WTC11 (cell line): ENCODE measurements around the gene CASP6.

Source experiments
- ATF2 ChIP-seq: sonication (generic); formaldehyde crosslinking; IDR thresholded peaks from 2 replicates; pipeline ENCODE4 v1.8.1; 2022; ENCODE audit warnings: low read depth, missing genetic modification reagents, borderline replicate concordance
- CBFB ChIP-seq: sonication (generic); formaldehyde crosslinking; IDR thresholded peaks from 2 replicates; pipeline ENCODE4 v1.8.1; 2022; ENCODE audit warnings: mild to moderate bottlenecking, low read depth, missing genetic modification reagents
- CTCF ChIP-seq: fragments of 200-600 bp; IDR thresholded peaks from 2 replicates; pipeline ENCODE4 v1.8.0; 2022; ENCODE audit warnings: antibody characterized with exemption
- FOXJ3 ChIP-seq: sonication (generic); formaldehyde crosslinking; IDR thresholded peaks from 2 replicates; pipeline ENCODE4 v1.9.0; 2021; ENCODE audit warnings: missing genetic modification reagents, mild to moderate bottlenecking, borderline replicate concordance
- GRHL2 ChIP-seq: fragments of 250-450 bp; sonication (Bioruptor Pico); IDR thresholded peaks from 2 replicates; pipeline ENCODE4 v1.8.0; 2022; ENCODE audit warnings: mild to moderate bottlenecking, moderate library complexity; ENCODE audit not compliant: insufficient replicate concordance, severe bottlenecking
- JUN ChIP-seq: sonication (generic); formaldehyde crosslinking; IDR thresholded peaks from 2 replicates; pipeline ENCODE4 v1.8.0; 2023; ENCODE audit warnings: mild to moderate bottlenecking, missing genetic modification reagents
- KAT7 ChIP-seq: sonication (generic); formaldehyde crosslinking; IDR thresholded peaks from 2 replicates; pipeline ENCODE4 v1.8.1; 2023; ENCODE audit warnings: missing genetic modification reagents, mild to moderate bottlenecking, borderline replicate concordance
- MXD4 ChIP-seq: fragments of 250-450 bp; sonication (Bioruptor Pico); IDR thresholded peaks from 2 replicates; pipeline ENCODE4 v1.8.0; 2021; ENCODE audit warnings: mild to moderate bottlenecking, moderate library complexity, borderline replicate concordance
- NFYB ChIP-seq: sonication (generic); formaldehyde crosslinking; conservative IDR thresholded peaks from 2 replicates; pipeline ENCODE4 v1.8.0; 2022; ENCODE audit warnings: low read depth, missing genetic modification reagents
- RELA ChIP-seq: sonication (generic); formaldehyde crosslinking; IDR thresholded peaks from 2 replicates; pipeline ENCODE4 v1.8.1; 2022; ENCODE audit warnings: missing genetic modification reagents, mild to moderate bottlenecking, borderline replicate concordance
- SP1 ChIP-seq: sonication (generic); formaldehyde crosslinking; conservative IDR thresholded peaks from 2 replicates; pipeline ENCODE4 v1.8.1; 2022; ENCODE audit warnings: missing genetic modification reagents
- ZBTB21 ChIP-seq: sonication (generic); formaldehyde crosslinking; IDR thresholded peaks from 2 replicates; pipeline ENCODE4 v1.8.1; 2023; ENCODE audit warnings: mild to moderate bottlenecking, missing genetic modification reagents, borderline replicate concordance
- TF ChIP-seq, protein P1 (sequence below): sonication (generic); formaldehyde crosslinking; conservative IDR thresholded peaks from 2 replicates; pipeline ENCODE4 v1.8.1; 2022; ENCODE audit warnings: mild to moderate bottlenecking, missing genetic modification reagents

- no peak for TF ChIP-seq KAT7 (CRISPR knock-in tag)
- TF ChIP-seq CBFB (CRISPR knock-in tag): no peak
- TF ChIP-seq CTCF: no peak
- no peak for TF ChIP-seq GRHL2 (CRISPR knock-in tag)
- TF ChIP-seq SP1 (CRISPR knock-in tag): no peak
- TF ChIP-seq, protein P1, sequence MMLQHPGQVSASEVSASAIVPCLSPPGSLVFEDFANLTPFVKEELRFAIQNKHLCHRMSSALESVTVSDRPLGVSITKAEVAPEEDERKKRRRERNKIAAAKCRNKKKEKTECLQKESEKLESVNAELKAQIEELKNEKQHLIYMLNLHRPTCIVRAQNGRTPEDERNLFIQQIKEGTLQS: no peak
- no peak for TF ChIP-seq ATF2
- no peak for TF ChIP-seq JUN (CRISPR knock-in tag)
- TF ChIP-seq FOXJ3 (CRISPR knock-in tag): no peak
- TF ChIP-seq NFYB (CRISPR knock-in tag): no peak
- TF ChIP-seq ZBTB21 (CRISPR knock-in tag): no peak
- no peak for TF ChIP-seq RELA
- no peak for TF ChIP-seq MXD4 (CRISPR knock-in tag)
These were observed 45.3 kb downstream of the CASP6 start for GRCh38 chr4:109657854-109658418.
